ENCODE data around the gene LY86. TPM values are rescaled to one million over a fixed set of nuclear protein-coding genes. Genes with fewer than 3 reads are reported as not detected.

LY86 gene
- total and polyA plus RNA-seq, 12 donors: 0.23 to 7.6 (median 0.91) TPM

DNA sequence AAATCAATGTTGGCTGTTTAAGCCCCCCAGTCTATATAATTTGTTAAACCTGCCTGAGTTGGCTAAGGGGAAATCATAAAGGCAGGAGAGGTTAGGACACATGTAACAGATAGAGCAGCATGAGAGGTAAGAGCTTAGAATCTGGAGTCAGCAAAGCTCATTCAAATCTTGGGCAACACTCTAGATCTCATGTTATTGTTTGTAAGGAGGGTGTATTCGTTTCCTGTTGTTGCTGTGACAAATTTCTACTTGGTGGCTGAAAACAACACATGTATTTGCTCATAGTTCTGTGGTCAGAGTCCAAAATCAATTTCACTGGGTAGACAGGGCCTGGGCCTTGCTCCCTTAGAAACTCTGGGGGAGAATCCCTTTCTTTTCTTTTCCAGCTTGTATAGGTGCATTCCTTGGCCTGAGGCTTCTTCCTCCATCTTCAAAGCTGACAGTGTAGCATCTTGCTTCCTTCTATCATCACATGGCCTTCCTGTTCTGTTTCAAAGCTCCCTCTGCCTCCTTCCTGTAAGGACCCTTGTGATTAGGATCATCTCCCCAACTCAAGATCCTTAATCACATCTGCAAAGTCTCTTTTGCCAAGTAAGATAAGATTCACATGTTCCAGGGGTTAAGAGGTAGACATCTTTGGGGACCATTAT is 4.4 kb downstream of the LY86 start:
- H3K9me3 ChIP-seq: no peaks in the 10 kb centered on the region
- intact Hi-C loops (cut with DNase I): loop anchor here in 2 of 10 donors (5.0 to 10.0 kb wide), 2 partner anchors 62 to 64 kb away; no protein-coding TSS in a partner anchor
- H3K4me1 ChIP-seq: peaks cover 13 to 86% (median 73%) of the 10 kb centered on the region in 9 donors
- H3K27ac ChIP-seq: peak overlapping the region in 9 of 10 donors; percentile 9 to 86 (median 83)
- TF ChIP-seq, protein P1, sequence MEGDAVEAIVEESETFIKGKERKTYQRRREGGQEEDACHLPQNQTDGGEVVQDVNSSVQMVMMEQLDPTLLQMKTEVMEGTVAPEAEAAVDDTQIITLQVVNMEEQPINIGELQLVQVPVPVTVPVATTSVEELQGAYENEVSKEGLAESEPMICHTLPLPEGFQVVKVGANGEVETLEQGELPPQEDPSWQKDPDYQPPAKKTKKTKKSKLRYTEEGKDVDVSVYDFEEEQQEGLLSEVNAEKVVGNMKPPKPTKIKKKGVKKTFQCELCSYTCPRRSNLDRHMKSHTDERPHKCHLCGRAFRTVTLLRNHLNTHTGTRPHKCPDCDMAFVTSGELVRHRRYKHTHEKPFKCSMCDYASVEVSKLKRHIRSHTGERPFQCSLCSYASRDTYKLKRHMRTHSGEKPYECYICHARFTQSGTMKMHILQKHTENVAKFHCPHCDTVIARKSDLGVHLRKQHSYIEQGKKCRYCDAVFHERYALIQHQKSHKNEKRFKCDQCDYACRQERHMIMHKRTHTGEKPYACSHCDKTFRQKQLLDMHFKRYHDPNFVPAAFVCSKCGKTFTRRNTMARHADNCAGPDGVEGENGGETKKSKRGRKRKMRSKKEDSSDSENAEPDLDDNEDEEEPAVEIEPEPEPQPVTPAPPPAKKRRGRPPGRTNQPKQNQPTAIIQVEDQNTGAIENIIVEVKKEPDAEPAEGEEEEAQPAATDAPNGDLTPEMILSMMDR (IDR thresholded peaks at IDR 0.05): no peak
- no peaks in the 10 kb centered on the region for H3K27me3 ChIP-seq
- DNase-seq: no peak
- no peaks in the 10 kb centered on the region for H3K36me3 ChIP-seq
- no peak overlapping the region for H3K4me3 ChIP-seq
- WGBS, 2 donors: 50 to 67% methylated on average over 1 of the region's 1 CpG
- no peak for ATAC-seq

DNA sequence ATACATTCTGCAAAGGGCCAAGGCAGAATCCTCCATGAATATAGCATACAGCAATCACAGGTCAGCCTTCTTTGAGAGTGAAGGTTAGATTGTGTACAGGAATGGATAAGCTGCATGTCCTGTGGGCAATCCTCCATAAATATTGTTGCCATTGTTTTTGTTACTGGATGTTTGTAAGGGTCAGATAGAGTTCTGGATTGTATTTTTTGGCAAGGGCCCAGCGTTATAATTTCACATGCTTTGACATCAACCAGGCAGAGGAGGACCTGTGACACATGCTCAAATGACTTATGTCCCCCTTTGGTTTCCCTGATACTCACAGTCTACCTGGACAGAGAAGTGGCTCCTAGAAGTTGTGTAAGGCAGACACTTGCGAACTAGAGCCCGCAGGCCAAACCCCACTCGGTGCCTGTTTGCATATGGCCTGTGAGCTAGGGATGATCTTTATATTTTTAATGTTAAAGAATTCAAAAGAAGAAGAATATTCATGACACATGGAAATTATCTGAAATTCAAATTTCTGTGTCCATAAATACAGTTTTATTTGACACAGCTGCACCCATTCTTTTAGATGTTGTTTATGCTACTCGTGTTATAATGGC is 5.4 kb downstream of the LY86 start:
- peak in 3 of 8 donors; percentile 10 to 12 (median 11) for ATAC-seq
- intact Hi-C loops (cut with DNase I): loop anchor here in 2 of 10 donors (5.0 to 10.0 kb wide), 2 partner anchors 61 to 63 kb away; no protein-coding TSS in a partner anchor
- peaks cover 7 to 84% (median 67%) of the 10 kb centered on the region in 9 donors for H3K4me1 ChIP-seq
- TF ChIP-seq, protein P1 (IDR thresholded peaks at IDR 0.05): no peak
- 65 to 70% methylated on average over 5 of the region's 5 CpGs for WGBS, 2 donors
- no peak overlapping the region for H3K4me3 ChIP-seq
- no peaks in the 10 kb centered on the region for H3K27me3 ChIP-seq
- H3K27ac ChIP-seq: peak overlapping the region in 6 of 10 donors; percentile 72 to 86 (median 83)
- no peaks in the 10 kb centered on the region for H3K9me3 ChIP-seq
- peak in 1 of 2 donors; percentile 25 for DNase-seq
- no peaks in the 10 kb centered on the region for H3K36me3 ChIP-seq

DNA sequence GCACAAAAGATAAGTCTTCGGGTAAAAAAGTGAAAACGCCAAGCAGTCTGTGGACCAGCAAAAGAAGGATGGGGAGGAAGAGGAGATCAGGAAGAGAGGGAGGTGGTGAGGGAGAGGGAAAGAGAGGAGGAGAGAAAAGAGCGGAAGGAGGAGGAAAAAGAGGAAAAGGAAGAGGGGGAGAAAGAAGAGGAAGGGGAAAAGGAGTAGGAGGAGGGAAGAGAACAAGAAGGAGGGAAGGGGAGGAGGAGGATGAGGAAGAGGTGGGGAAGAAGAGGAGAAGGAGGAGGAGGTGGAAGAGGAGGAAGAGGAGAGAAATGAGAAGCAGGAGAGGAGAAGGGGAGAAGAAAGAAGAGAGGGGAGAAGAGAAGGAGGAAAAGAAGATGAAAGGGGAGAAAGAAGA is 6.5 kb downstream of the LY86 start:
- no peak for DNase-seq
- Histone ChIP-seq H3K4me1 (peaks cover 6 to 87% (median 73%) of the 10 kb centered on the region in 9 donors), H3K9me3 (no peaks in the 10 kb centered on the region), H3K36me3 (no peaks in the 10 kb centered on the region), H3K27me3 (no peaks in the 10 kb centered on the region), H3K4me3 (no peak overlapping the region), H3K27ac (peak overlapping the region in 6 of 10 donors; percentile 26 to 86 (median 83))
- TF ChIP-seq, protein P1 (IDR thresholded peaks at IDR 0.05): no peak
- 86 to 90% methylated on average over 3 of the region's 3 CpGs for WGBS, 2 donors
- ATAC-seq: no peak
- intact Hi-C loops (cut with DNase I): loop anchor here in 5 of 10 donors (5.0 to 10.0 kb wide), 2 partner anchors 60 to 62 kb away; no protein-coding TSS in a partner anchor

DNA sequence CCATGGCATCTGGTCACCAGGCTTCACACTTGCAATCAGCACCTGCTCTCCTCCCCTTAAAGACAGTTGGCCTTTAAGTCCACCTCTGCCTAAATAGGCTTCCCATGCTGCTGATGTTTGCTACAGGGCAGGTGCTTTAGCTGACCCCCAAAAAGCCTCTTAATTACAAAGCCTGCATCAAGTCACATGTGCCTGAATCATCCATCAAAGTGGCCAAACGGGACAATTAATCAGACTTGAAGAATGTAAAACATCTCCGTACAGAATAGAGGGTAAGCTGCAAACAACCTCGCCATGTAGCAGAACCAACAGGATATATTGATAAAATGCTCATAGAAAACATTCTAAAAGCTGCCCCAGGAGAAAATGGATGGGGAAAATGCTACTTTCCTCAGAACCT is 7.4 kb downstream of the LY86 start:
- H3K27ac ChIP-seq: peak overlapping the region in 7 of 10 donors; percentile 60 to 86 (median 83)
- 71 to 82% methylated on average over 3 of the region's 3 CpGs for WGBS, 2 donors
- H3K4me3 ChIP-seq: no peak overlapping the region
- no peaks in the 10 kb centered on the region for H3K36me3 ChIP-seq
- H3K27me3 ChIP-seq: no peaks in the 10 kb centered on the region
- H3K4me1 ChIP-seq: peaks cover 6 to 88% (median 73%) of the 10 kb centered on the region in 9 donors
- intact Hi-C loops (cut with DNase I): loop anchor here in 5 of 10 donors (5.0 to 10.0 kb wide), 2 partner anchors 59 to 61 kb away; no protein-coding TSS in a partner anchor
- no peak for DNase-seq
- ATAC-seq: no peak
- no peaks in the 10 kb centered on the region for H3K9me3 ChIP-seq
- TF ChIP-seq, protein P1 (IDR thresholded peaks at IDR 0.05): no peak
